Measurements from ENCODE around the gene AKIRIN1.
"Not testable (repeated sequence)": the region's sequence is repeated elsewhere in the genome, so short reads cannot be mapped to it uniquely, and the experiment has no call there.

Gene AKIRIN1

GRCh38 chr1:38990738-38991637 is at the start of gene AKIRIN1:
Gene AKIRIN1 (plus strand): TSS chr1:38991276. CDS start chr1:38991381, 105 bp downstream.
- DNase-seq: peak; percentile 84

- no peak for DNase-seq
Measured at GRCh38 chr1:38941527-38942019, 49.5 kb upstream of the AKIRIN1 start, which contains the start of gene RHBDL2. Gene RHBDL2 (minus strand): TSS chr1:38941830. CDS start chr1:38919212, 22,618 bp downstream.

DNA sequence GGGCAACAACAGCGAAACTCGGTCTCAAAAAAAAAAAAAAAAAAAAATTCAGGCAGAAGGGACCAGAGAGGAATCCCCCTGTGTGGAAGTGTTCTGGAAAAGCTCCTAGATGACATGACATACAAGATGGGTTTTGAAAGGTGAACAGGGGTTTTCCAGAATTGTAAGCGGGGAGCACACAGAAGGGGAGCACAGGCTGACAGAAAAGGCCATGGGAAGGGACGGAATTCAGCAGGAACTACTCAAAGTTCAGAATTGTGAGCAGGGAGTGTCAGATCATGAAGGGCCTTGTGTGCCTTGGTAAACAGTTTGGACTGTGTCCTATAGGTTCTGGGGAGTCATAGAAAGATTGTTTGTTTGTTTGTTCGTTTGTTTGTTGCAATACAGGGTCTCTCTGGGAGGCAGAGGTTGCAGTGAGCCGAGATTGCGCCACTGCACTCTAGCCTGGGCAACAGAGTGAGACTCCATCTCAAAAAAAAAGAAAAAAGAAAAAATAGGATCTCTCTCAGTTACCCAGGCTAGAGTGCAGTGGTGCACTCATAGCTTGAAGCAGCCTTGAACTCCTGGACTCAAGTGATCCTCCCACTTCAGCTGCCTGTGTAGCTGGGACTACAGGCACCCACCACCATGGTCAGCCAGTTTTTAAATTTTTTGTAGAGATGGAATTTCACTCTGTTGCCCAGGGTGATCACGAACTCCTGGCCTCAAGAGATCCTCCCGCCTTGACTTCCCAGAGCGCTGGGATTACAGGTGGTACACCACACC is 48.2 kb upstream of the AKIRIN1 start:
- DNase-seq: no peak

DNA sequence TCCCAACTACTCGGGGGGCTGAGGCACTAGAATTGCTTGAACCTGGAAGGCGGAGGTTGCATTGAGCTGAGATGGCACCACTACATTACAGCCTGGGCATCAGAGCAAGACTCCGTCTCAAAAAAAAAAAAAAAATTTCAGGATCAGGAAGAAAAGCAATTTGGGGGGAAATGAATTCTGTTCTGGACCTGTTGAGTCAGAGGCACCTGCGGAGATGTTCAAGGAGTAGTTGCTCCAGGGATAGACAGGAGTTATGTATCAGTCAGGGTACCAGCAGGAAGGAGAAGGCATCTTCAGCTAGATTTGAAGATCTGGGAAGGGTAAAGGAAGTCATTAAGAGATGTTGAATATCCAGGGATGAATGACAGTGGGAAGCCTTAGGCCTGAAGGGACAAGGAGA is 46.5 kb upstream of the AKIRIN1 start:
- DNase-seq: no peak

DNA sequence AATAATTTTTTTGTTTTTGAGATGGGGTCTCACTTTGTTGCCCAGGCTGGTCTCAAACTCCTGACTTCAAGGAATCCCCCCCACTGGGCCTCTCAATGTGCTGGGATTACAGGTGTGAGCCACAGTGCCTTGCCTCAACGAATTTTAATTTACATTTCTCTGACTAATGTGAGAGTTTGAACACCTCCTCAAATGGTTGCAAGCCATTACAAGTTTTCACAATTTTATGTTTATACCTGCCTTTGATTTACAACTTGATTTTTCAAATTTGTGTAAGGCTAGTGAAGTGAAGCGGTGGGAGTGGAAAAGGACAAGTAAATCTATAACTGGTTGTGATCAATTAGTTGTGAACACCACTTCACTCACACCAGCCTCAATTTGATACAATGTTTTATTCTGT is 40.5 kb upstream of the AKIRIN1 start:
- no peak for DNase-seq

DNA sequence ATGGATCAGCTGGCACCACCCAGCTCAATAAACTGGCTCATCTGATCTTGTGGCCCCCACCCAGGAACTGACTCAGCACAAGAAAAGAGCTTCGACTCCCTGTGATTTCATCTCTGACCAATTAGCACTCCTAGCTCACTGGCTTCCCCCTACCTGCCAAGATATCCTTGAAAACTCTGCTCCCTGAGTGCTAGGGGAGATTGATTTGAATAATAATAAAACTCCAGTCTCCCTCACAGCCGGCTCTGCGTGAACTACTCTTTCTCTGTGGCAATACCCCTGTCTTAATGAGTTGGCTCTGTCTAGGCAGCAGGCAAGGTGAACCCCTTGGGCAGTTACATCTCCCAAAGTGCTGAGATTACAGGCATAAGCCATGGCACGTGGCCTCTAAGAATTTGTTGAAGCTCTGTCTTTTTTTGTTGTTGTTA is 37.6 kb upstream of the AKIRIN1 start:
- no peak for DNase-seq

DNA sequence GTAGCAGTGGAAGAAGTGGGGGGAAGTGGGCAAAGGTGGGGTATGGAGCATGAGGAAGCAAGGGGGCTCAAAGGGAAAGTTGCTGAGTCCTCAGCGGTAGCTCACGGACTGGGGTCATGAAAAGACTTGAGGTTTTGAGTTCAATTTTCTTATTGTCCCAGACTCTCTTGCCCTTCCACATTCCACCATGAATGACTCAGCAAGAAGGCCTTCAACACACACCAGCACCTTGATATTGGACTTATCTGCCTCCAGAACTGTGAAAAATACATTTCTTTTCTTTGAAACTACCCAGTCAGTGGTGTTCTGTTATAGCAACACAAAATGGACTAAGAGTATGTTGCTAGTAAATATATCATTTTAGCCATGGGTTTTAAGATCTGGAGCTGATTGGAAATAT is 32.1 kb upstream of the AKIRIN1 start:
- no peak for DNase-seq

DNA sequence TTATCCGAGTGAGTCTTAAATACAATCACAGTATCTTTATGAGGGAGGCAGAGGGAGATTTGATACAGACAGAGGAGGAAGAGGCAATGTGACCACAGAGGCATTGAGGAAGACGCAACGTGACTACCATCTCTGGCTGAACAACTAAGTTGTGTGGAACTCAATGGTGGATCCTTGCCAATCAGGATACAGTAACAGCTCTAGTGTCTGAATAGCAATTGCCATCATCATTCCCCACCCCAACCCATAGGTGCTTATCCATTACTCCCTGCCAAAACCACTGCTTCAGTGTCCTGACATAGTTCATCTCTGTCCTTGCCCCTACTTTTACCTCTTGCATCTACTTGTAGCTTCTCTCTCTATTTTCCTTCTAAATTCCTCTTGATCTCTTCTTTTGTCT is 29.0 kb upstream of the AKIRIN1 start:
- no peak for DNase-seq

GRCh38 chr1:38962560-38962959 is 28.5 kb upstream of the AKIRIN1 start:
- no peak for DNase-seq

DNA sequence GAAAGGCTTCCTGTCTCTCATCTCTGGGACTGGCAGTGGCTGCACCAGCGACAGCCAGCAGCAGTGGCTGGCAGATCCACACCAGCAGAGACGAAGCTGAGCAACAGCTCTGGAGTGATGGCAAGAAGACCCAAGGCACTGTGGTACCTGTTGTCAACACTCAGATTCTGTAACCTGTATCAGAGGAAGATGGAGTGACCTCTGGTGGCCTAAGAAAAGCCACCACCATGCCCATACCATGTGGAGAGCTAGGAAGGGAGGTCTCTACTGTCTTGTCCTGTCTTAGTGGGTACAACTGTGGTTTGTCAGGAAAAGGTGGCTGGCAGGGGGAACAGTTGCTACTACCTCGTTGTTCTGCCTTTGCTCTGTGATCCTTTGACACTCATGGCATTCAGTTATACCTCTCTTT is 26.9 kb upstream of the AKIRIN1 start:
- DNase-seq: no peak

DNA sequence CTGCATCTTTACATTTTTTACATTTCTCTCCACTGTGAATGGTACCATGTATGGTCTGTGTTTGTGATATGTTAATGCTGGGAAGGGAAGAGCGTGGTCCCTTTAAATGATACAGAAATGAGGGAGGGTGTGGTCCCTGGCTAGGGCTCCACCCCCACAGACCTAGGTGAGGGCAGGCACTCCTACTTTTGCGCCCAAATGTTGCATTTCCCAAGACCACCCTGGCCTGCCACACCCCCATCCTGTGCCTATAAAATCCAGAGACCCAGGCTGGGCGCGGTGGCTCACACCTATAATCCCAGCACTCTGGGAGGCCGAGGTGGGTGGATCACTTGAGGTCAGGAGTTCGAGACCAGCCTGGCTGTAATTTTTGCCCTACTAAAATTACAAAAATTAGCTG is 17.9 kb upstream of the AKIRIN1 start:
- DNase-seq: not testable (repeated sequence)

GRCh38 chr1:38973659-38974437 is 17.2 kb upstream of the AKIRIN1 start:
- no peak for DNase-seq

DNA sequence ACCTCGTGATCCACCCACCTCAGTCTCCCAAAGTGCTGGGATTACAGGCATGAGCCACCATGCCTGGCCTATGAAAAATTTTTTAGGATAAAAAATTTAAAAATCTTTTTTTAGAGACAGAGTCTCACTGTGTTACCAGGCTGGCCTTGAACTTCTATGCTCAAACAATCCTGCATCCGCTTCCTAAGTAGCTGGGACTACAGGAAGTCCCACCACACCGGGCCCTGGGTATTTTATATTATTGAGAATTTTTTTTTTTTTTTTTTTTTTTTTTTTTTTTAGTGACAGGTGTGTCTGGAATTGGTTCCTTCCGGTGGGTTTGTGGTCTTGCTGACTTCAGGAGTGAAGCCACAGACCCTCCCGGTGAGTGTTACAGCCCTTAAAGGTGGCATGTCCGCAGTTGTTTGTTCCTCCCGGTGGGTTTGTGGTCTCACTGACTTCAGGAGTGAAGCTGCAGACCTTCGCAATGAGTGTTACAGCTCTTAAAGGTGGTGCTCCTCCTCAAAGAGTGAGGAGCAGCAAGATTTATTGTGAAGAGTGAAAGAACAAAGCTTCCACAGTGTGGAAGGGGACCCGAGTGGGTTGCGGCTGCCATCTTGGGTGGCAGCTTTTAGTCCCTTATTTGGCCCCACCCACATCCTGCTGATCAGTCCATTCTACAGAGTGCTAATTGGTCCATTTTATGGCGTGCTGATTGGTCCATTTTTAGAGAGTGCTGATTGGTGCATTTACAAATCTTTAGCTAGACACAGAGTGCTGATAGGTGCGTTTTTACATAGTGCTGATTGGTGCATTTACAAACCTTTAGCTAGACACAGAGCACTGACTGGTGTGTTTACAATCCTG is 13.5 kb upstream of the AKIRIN1 start:
- DNase-seq: not testable (repeated sequence)

GRCh38 chr1:38978245-38978542 is 12.9 kb upstream of the AKIRIN1 start:
- DNase-seq: not testable (repeated sequence)

DNA sequence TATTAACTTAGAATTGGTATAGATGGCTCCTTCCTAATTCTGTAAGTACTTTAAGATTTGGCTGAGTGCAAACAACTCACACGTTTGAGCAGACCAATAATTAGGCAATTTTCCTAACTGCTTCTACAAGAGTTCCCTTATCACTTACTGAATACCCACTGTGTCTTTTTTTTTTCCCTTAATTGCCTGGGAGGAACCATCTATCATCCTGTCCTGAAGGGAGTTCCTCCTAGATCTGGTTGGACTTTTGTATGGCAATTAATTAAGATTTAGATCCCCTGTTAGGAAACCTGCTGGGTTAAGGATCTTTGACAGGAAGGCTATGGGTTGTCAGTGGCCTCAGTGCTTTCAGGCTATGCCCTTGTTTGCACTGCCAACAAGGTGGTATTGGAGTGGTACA is 11.7 kb upstream of the AKIRIN1 start:
- DNase-seq: not testable (repeated sequence)

- DNase-seq: no peak
Measured at GRCh38 chr1:38989979-38990378, 1.1 kb upstream of the AKIRIN1 start.

DNA sequence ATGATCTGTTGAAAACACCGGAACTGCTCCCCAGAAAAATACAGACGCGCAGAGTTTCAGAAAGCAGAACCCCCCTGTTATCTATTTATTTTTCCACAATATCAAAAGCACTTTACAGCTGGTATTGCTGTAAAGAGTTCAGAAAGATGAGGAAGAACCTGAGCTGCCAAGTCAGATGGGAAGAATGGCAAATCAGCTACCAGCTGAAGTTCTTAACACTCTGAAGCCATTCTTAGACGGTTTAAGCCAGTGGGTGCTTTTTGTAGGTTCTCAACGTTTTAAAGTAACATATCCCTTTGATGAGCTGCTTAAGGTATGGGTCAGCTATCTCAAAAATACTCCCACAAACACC is 714 bp upstream of the AKIRIN1 start:
- no peak for DNase-seq

- no peak for DNase-seq
Measured at GRCh38 chr1:38991638-38992411, 749 bp downstream of the AKIRIN1 start.

GRCh38 chr1:38992412-38993111 is 1.5 kb downstream of the AKIRIN1 start:
- no peak for DNase-seq

DNA sequence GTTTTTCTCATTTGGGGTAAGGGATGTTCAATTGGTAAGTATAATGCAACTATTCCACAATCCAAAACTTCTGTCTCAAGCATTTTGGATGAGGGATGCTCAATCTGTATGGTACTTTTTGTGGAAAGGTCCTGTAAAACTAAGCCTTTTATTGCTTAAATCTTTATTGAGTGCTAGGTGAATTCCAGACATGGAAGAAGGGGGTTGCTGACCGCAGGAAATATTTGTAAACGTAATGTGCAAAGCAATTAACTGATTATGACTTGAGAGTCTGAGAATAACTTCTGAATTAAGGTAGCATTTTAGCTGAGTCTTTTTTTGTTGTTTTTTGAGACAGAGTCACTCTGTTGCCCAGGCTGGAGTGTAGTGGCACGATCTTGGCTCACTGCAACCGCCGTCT is 3.1 kb downstream of the AKIRIN1 start:
- no peak for DNase-seq
